HG03139 (cell line): ENCODE results near the gene SSTR4.

Experiments
- ATAC-seq: cut with Tn5 transposase; IDR thresholded peaks from one replicate; pipeline ENCODE4 v1.9.1; 2021; ENCODE audit not compliant: unreplicated experiment

Gene SSTR4

DNA sequence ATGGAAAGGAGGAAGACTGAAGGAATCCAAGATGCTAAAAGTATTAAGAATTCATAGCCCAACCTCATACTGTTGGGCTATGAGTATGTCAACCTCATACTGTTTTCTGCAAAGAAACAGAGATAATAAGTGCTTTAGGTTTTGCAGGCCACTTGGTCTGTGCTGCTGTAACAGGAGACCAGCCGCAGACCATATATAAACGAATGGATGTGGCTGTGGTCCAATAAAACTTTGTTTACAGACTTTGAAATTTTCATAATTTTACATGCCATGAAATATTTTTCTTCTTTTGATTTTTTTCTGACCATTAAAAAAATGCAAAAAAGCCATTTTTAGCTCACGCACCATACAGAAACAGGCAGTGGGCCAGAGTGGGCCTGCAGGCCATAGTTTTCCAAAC, 28.1 kb downstream of the SSTR4 start:
- ATAC-seq, result no peak

DNA sequence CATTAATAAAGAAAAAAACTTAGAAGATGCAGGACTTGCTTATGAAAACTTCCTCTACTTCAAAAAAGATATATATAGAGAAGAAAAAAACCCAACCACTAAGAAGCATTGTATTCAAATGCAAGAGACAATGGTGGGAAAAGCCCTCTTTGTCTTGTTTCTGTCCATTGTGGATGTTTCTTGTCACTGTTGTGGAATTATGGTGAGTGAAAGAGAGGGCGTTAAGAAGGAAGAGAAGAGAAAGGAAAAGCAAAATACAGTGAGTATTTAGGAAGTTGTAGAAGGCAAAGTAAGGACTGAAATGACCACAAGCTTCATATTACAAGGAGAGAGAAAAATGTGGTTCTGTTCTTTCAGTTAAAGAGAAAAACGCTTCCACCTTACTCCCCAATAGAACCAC, 28.5 kb downstream of the SSTR4 start:
- ATAC-seq, result no peak

DNA sequence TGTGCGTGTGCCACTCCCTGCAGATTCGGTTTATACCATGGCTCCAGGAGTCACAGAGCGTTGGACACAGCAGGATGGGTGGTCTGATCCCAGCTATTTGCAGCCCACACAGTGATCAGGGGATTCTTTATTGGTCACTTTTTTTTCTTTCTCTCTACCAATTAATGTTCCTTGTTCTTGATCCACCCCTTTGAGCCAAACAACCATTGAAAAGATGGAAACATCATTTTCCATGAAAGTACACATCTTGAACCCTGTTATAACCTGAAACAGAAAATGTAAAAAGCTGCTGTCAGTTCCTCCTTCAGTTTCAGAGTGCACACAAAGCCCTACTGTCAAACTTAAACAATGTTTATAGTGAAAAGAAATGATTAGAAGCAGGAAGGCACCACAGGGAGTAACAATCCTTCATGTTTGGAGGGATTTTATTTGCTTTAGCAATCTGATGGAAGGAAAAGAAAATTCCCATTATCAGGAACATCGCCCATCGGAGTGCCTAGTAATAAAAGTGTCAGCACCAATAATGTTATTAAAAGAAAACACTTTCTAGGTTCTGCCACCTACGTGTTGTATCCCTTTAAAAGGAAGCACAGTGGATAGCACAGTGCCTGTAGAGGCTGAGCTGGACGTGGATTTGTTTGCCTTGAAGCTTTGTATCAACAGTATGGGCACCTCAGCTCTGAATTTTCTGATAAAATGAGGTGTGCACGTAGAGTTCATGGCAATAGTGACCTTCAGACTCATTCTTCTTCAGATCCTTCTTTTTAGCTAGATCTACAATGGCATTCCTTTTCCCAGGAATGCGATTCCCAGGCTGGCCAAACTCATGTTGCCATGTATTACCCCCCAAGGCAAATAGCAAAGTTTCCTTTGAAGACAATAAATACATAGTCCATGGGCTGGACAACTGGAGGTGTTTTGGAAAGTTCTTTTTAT, 30.4 kb downstream of the SSTR4 start:
- no peak for ATAC-seq

DNA sequence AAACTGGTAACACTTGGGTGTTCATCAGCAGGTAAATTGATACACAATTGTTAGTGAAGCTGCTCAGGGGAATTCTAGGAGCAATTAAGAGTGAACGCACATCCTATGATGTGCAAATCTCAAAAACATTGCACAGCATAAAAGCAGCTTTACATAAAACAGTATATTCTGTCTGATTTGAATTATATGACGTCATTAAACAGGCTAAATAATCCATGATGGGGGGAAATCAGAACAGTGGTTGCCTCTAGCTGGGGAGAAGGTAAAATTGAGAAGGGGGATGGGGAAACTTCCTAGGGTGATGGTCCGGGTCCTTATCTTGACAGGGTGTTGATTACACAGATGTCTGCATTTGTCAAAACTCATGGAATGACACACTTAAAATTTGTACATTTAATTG, 31.7 kb downstream of the SSTR4 start:
- ATAC-seq, result no peak

DNA sequence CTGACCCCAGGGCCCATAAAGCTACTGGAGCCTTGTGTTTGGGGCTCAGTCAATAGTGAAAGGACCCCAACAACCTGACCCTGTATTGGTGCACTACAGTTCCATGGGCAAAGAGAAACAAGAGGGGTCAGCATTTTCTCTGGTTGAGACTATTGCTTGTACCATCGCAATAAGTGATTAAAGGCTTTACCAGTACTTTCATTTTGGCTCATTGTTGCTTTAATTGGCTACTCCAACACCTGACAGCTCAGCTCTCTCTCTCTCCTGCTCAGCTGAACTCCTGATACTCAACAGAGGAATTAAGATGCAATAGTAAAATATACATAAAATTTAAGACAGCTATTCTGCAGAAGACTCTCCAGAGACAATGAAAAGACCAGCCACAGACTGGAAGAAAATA, 33.2 kb downstream of the SSTR4 start:
- no peak for ATAC-seq

DNA sequence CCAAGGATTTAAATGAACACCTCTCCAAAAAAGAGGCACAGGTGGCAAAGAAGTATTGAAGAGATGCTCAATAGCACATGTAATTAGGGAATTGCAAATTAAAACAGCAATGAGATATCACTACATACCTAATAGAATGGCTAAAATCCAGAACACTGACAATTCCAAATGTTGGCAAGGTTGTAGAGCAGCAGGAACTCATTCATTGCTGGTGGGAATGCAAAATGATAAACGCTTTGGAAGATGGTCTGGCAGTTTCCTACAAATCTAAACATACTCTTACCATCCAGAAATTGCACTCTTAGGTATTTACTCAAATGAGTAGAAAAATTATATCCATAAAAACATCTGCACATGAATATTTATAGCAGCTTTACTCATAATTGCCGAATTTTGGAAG, 34.0 kb downstream of the SSTR4 start:
- no peak for ATAC-seq

DNA sequence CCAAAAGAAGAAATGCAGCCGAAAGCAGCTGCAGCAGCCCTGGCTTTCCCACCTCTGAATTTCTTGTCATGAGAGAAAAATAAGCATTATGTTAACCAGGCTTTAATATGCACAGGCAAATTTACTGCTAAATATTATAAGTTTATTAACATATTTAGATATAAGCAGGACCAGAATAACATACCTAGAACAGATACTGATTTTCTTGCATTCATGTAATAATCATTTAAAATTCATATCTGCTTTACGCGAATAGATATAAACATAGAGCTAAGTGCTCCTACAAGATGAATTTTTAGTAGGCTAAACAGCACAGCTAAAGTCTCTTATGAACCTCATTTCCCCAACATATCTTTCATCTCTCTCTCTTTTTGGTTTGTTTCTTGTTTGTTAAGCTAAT, 36.3 kb downstream of the SSTR4 start:
- ATAC-seq, result no peak

DNA sequence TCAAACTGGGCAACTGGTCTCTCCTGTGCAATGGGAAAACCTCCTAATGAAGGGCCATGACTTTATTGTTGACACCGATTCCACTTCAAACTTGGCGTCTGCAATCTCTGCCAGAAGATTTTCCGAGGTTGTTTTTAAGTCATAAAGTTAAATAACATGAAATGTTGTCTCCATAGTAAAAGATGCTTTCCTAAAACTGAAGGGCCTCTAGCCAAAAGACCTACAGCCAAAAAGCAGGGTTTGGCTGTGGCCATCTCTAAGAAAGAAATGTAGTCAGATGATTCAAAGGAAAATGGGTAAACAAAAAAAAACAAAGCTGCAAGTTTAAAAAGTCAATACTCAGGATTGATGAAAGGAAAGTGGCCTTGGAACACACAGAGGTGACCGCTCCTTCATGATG, 36.9 kb downstream of the SSTR4 start:
- ATAC-seq, result no peak

DNA sequence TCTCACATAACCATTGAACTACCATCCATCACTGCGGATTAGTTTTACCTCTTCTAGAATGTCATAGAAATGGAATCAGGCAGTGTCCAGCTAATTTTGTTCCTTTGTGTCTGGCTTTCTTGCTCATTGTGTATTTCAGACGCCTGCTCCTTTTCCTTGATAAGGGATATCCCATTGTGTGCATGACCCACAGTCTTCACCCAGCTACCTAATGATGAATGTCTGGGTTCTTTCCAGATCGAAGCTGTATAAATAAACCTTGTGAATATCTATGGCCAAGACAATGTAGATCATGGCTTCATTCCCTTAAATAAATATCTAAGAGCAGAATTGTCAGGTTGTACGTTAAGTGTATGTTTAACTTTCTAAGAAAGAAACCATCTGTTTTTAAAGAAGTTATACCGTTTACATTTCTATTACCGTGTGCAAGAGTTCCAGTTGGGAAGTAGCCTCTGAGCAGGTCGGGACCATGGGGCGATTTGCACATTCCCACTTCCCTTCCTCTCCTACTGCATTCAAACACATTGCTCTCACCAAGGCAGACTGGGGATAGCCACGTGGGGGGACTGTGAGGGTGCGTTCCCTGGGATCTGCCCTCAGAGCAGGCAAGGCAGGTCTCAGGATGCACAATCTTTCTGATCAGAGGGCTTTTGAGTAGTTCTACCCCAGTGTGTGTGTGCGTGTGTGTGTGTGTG, 37.9 kb downstream of the SSTR4 start:
- ATAC-seq, result no peak

DNA sequence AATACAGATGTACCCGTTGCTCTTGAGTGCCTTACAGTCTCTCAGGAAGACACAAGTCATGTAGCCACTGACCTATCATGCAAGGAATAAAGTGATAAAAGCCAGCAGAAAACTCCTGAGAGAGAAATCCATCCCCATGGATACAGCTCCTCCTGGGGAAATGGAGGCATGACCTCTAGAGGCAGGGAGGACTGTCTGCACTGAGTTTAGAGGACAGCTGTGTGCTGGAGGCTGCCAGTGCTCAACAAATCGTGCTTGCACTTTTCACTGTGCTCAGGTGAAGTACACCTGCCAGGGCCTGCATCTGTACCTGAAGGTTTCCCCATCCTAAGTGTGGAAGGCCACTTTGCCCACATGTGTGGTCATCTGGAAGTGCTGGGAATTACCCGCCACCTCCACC, 38.9 kb downstream of the SSTR4 start:
- no peak for ATAC-seq

DNA sequence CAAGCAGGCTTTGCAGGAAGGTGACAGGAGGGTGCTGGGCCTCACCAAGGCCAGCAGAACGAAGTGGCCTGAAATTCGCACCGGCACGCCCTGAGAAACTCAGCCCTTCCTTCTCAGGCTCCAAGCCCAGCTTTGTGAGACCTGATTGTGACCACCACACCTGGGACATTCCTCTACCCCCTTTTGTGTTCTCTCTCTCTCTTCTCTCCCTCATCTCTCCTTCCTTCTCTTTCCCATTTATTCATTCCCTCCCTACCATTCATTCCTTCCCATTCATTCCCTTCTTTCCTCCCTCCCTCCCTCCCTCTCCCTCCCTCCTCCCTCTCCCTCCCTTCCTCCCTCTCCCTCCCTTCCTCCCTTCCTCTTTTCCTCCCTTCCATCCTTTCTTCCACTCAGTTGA, 42.2 kb downstream of the SSTR4 start:
- no peak for ATAC-seq

DNA sequence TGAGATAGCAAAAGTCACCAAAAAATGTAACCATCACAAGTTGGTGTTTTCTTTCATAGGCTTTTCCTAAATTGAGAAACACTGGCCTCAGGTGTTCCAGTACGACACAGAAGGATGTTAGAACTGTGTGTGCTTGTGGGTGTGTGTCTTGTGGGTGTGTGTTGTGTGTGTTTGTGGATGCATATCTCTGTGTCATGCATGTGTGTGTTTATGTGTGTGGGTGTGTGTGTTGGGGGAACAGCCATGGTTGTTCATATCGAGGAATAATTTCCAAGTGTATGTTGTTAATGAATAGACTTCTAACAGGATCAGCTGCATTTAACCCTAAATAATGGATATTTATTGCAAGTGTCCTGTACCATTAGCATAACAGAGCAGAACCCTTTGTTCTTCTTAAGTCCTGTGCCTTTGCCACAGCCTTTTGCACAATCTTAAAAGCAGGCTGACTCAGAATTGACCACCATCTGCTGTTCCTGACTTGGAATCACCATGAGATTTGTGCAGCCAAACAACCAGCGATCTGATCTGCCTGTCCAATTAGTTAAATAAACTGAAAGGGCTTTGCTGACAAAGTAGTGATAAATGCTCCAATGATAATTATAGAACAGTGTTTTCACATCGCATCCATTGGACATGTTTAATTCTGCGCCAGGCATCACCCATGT, 43.4 kb downstream of the SSTR4 start:
- ATAC-seq, result no peak

DNA sequence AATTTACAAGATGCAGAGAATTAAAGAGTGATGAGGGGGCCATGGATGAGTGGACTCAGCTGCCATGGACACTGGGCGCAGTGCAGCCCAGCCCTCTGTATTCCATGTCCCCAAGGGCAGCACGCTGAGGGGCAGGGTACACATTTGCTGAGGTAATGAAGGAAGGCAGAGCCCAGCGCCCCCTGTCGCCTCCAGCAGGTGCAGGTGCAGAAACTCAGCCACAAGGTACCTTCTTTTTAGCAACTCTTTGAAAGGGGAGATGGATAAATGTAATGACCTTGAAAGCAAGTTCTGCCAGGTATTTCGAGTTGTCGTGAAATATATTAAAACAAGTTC, 43.9 kb downstream of the SSTR4 start:
- no peak for ATAC-seq

DNA sequence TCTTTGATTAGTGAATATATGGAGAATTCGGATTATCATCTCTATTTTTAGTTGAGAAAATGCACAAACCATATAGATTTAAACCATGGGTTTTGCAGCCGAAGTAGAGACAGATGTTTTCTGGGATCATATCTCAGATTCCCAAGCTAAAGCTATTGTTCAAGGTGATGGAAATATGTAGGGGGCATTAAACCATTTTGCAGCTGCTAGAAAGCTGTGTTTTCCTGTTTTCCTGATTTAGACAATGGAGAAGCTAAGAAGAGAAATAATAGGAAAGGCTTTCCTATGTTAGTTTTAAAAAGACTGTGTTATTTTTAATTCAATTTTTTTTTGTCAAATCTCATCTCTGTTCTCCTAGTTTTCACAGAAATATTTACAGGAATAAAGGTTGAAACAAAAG, 44.8 kb downstream of the SSTR4 start:
- ATAC-seq, result no peak

DNA sequence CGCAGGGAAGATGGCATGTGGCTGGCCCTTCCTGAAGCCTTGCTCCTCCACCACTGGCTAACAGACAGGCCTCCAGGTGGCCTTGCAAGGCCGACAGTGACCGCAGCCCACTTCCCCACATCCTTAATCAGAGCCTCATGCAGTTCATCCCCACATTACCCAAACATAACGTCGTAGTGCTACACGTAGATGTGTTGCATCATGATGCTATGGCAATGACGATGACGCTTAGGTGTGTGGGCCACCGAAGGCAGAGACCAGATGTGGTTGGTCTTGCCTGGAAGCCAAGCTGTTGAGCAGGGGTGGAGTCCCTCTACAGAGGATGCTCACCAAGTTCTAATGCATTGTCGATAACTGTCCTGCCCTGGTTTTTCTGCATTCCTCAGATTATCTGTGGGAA, 45.4 kb downstream of the SSTR4 start:
- no peak for ATAC-seq

DNA sequence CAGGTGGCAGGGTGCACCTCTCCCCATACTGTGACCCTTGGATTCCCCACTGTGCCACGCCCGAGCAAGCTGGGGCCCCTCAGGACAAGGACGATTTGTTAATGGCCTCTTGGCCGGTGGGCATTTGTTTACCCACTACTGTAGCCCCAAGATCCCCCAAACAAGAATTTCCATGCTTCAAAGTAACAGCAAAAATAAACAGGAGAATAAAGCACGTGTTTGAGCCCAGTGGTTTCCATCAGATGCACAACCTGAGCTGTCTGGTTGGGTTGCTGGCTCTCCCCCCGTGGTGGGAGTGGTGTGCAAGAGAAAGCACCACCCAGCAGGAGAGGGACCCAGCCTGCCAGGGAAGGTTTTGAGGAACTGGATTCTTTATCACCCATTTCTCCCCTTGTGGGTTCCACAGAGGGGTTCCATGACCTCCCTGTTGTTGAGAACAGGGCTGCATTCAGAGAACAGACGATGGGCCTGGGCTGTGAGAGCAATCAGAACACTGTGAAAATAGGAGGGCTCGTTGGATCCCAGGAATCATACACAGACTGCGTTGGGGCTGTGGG, 46.2 kb downstream of the SSTR4 start:
- no peak for ATAC-seq

DNA sequence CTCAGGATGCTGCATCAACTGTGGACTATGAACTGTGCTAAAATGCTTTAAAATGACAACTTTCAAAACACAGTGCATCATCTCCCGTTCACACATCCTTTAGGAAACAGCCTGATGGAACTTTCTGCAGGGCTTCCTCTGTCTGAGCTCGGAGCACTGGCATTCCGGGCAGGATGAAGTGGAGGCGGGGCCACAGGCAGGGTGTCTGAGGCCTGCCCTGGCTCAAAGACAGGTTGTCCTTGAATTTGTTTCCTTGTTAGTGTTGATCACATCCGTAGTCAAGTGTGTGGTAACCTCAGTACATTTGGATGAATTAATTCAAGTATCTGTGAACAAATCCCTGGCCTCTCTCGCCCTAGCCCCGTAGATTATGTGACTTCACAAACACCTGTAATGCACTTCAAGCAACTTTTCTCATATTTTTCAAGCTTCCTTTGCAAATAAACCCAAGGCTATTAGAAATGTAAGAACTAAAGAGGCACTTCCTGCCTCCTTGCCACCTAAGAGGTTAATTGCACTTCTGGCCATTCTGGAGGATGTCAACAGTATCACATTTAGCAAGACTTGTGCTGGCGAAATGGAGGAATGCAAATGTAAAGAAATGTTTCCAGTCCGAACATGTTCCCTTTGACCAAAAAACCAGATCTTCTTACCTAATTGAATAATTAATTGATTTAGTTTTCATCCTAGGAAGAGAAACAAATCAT, 47.9 kb downstream of the SSTR4 start:
- ATAC-seq, result no peak

DNA sequence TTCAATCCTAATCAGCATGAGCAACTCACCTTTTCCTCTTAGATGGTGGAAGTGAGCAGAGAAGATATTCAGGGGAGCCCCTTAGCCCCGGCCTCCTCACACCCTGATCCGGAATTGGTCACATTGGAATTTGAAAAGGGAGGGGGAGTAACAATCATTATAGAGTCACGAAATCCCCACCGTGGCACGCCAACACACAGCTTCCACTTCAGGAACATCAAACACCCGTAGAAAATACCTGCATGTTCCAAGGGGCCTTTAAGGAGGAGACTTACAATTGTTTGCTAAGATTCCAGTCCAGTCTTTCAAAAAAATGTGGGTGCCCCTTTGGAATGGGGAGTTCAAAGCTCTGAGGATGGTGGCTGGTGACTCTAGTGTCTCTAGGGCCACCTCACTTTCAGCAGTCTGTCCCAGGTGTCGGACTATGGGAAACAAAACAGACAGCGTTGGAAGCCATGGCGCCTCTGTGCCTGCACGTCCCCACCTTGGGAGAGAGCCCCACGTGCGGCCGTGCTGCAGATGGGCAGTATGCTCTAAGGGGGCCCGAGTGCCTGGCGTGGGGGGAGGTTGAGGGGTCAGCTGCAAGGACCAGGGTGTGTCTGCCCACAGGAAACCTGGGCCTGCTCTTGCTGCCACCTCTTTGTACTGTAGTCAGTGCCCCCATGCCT, 48.6 kb downstream of the SSTR4 start:
- no peak for ATAC-seq

DNA sequence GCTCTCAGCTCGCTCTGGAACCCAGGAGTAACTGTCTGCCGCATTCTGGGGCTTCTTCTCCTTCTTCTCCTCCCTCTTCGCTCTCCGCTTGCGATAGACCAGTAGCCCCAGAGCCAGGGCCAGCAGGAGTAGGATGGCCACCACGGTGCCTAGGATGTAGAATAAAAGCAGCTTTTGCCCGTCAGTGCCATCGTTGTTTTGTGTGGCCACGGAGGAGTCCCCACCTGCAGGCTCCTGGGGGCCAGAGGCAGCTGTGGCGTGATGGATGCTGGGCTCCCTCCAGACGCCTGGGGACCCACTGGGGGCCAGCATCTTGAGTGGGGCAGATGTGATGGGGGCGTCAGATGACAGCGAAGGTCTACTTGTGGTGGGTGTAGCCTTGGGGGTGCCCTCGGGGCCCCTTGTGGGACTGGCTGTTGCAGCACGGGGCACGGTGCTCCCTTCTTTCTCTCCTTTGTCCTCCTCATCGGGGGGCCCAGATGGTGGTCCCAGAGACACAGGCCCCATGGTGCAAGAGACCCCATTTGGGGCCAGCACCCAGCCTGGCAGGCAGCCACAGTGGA, 49.3 kb downstream of the SSTR4 start:
- ATAC-seq, result no peak

DNA sequence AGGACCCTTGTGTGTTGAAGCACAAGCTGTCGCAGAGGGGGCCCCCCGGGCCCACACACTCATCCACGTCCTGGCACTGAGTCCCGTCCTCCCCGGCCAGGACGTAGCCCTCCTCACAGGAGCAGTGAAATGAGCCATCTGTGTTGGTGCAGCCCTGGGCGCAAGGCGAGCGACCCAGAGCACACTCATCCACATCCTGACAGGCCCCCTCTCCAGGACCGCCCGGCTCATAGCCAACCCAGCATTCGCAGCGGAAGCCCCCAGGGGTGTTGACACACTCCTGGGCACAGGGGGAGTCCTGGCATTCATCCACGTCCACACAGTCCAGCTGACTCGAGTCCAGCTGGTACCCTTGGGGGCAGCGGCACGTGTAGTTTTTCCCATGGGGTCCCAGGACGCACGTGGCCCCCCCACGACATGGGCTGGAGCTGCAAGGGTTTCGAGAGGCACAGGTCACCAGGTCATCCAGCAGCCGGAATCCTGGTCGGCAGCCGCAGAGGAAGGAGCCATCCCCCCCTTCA, 49.8 kb downstream of the SSTR4 start:
- no peak for ATAC-seq
